IMR-90 (cell line): ENCODE data around the gene SERPINA3.

Experiments used
- CTCF ChIP-seq: conservative IDR thresholded peaks from 2 replicates; pipeline ENCODE4 v1.5.1; 2012; ENCODE audit warnings: mild to moderate bottlenecking, low read depth, low read length, improper control_type of control experiment
- ELK1 ChIP-seq: fragments of 150-350 bp; IDR thresholded peaks from 2 replicates; pipeline ENCODE4 v1.6.1; 2016; ENCODE audit warnings: low read depth, mild to moderate bottlenecking, low read length, moderate library complexity, borderline replicate concordance
- FOS ChIP-seq: fragments of 150-350 bp; IDR thresholded peaks from 2 replicates; pipeline ENCODE4 v1.6.1; 2016; ENCODE audit warnings: low read depth, low read length
- POLR2A ChIP-seq: IDR thresholded peaks from 2 replicates; pipeline ENCODE4 v1.6.1; 2012; ENCODE audit warnings: mild to moderate bottlenecking, low read depth, low read length

GRCh38 chr14:94591073-94591472, 21.1 kb upstream of the SERPINA3 start:
- no peak for TF ChIP-seq CTCF
- TF ChIP-seq ELK1, result no peak
- TF ChIP-seq FOS, result no peak
- no peak for TF ChIP-seq POLR2A
